ENCODE data around the gene SUSD2.

SUSD2 gene

GRCh38 chr22:24144778-24145085 lies 36.6 kb upstream of the SUSD2 start:
- Histone ChIP-seq H3K27me3 (no peaks in the 10 kb centered on the region), H3K9me3 (no peaks in the 10 kb centered on the region), H3K36me3 (peaks cover 6% of the 10 kb centered on the region), H3K4me1 (peaks cover 13% of the 10 kb centered on the region), H3K4me3 (ENCODE audit: low read depth, low read length) (no peak overlapping the region)
- TF ChIP-seq CTCF (IDR thresholded peaks at IDR 0.05; ENCODE audit: low read depth, low read length) = no peak
- no peak for DNase-seq

- H3K36me3 ChIP-seq = peaks cover 6% of the 10 kb centered on the region
- peaks cover 13% of the 10 kb centered on the region for H3K4me1 ChIP-seq
- no peaks in the 10 kb centered on the region for H3K9me3 ChIP-seq
- H3K4me3 ChIP-seq (ENCODE audit: low read depth, low read length) = no peak overlapping the region
- no peak for DNase-seq
- TF ChIP-seq CTCF (IDR thresholded peaks at IDR 0.05; ENCODE audit: low read depth, low read length) = no peak
- no peaks in the 10 kb centered on the region for H3K27me3 ChIP-seq
Measured at GRCh38 chr22:24145446-24146193, 35.7 kb upstream of the SUSD2 start.

GRCh38 chr22:24146194-24146616 lies 35.1 kb upstream of the SUSD2 start:
- H3K27me3 ChIP-seq = no peaks in the 10 kb centered on the region
- peaks cover 13% of the 10 kb centered on the region for H3K4me1 ChIP-seq

GRCh38 chr22:24146791-24147353 lies 34.4 kb upstream of the SUSD2 start:
- no peak for TF ChIP-seq CTCF (IDR thresholded peaks at IDR 0.05; ENCODE audit: low read depth, low read length)
- Histone ChIP-seq H3K4me3 (ENCODE audit: low read depth, low read length) (no peak overlapping the region), H3K4me1 (peaks cover 13% of the 10 kb centered on the region), H3K27me3 (no peaks in the 10 kb centered on the region), H3K9me3 (no peaks in the 10 kb centered on the region), H3K36me3 (peaks cover 6% of the 10 kb centered on the region)
- DNase-seq = peak; percentile 55

More at GRCh38 chr22:24146194-24146616, 35.1 kb upstream of the SUSD2 start:
- H3K4me3 ChIP-seq (ENCODE audit: low read depth, low read length) = no peak overlapping the region
- peaks cover 6% of the 10 kb centered on the region for H3K36me3 ChIP-seq
- DNase-seq = no peak
- no peaks in the 10 kb centered on the region for H3K9me3 ChIP-seq
- TF ChIP-seq CTCF (IDR thresholded peaks at IDR 0.05; ENCODE audit: low read depth, low read length) = no peak

GRCh38 chr22:24147666-24148065 lies 33.6 kb upstream of the SUSD2 start:
- H3K4me1 ChIP-seq = peaks cover 13% of the 10 kb centered on the region
- DNase-seq = no peak
- H3K4me3 ChIP-seq (ENCODE audit: low read depth, low read length) = no peak overlapping the region
- peaks cover 6% of the 10 kb centered on the region for H3K36me3 ChIP-seq
- no peaks in the 10 kb centered on the region for H3K9me3 ChIP-seq
- H3K27me3 ChIP-seq = no peaks in the 10 kb centered on the region
- no peak for TF ChIP-seq CTCF (IDR thresholded peaks at IDR 0.05; ENCODE audit: low read depth, low read length)
